ENCODE measurements around the gene NSMF.
"Not testable (repeated sequence)": the region's sequence is repeated elsewhere in the genome, so short reads cannot be mapped to it uniquely, and the experiment has no call there.

The NSMF gene

DNA sequence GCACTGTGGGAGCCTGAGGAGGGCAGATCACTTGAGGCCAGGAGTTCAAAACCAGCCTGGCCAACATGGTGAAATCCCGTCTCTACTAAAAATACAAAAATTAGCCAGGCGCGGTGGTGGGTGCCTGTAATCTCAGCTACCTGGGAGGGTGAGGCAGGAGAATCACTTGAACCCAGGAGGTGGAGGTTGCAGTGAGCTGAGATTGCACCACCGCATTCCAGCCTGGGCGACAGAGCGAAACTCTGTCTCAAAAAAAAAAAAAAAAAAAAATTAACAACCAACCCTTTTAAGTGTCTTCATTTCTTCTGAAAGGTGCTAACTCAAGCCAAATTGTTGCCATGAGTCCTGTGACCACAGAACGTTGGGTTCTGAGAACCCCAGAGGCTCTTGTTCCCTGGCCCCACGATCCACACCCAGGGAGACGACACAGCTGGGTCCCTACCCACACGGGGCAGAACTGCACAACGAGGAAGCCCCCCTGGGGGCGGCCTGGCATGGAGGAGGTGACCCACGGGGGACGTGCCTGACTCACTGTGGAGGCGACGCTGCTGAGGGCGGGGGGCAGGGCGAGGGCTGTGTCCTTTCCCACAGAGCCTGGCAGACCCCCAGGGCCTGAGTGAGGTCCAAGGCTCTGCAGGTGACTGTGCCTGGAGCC, 48.8 kb downstream of the NSMF start:
- DNase-seq (ENCODE audit: low read depth in 2 of 2): not testable (repeated sequence)

DNA sequence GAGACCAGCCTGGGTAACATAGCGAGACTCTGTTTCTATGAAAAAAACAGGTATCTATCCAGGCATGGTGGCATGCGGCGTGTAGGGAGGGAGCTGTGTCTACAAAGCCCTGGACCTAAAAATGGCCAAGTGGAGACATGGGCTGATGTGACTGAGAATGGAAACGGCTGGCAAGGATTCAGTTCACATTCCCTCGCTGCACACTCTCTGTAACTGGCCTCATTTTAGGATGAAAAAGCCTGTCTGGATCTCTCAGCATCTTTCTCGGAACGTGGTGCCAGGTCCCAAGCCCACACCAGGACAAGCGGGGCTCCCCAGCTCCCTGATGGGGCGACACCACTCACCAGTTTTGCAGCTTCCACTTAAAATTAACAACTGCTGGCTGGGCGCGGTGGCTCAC, 49.6 kb downstream of the NSMF start:
- DNase-seq (ENCODE audit: low read depth in 2 of 2): no peak

GRCh38 chr9:137408651-137409405, 50.3 kb downstream of the NSMF start:
- DNase-seq (ENCODE audit: low read depth in 2 of 2): no peak

- DNase-seq (ENCODE audit: low read depth in 2 of 2): no peak
Measured at GRCh38 chr9:137407590-137408300, 51.4 kb downstream of the NSMF start.

GRCh38 chr9:137406876-137407589, 52.1 kb downstream of the NSMF start:
- peak; percentile 46 to 58 for DNase-seq (ENCODE audit: low read depth in 2 of 2)

DNA sequence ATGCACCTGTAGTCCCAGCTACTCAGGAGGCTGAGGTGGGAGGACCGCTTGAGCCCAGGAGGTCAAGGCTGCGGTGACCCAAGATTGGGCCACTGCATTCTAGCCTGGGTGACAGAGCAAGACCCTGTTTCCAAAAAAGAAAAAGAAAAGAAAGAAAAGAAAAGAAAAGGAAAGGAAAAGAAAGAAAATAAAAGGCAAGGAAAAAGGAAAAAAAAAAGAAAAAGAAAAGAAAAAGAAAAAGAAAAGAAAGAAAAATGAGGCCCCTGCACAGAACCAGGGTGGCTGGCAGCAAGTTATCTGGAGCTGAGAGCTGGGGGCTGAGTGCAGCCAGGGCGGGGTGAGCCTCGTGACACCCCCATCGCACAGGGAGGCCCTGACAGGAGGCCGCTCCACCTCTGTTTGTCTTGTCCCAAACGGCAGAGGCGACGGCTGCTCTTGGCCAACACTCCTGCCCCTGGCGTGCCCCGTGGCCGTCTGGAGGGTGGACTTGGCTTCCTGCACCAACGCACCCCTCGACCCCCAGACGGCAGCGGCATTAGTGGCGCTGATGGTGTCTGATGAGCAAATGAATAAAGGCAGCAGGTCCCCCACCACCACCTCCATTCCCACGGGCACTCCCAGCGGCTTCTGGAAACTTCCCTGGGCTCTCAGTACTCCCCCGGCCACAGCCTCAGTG, 52.9 kb downstream of the NSMF start:
- no peak for DNase-seq (ENCODE audit: low read depth in 2 of 2)

- no peak for DNase-seq (ENCODE audit: low read depth in 2 of 2)
Measured at GRCh38 chr9:137405677-137406081, 53.5 kb downstream of the NSMF start.

DNA sequence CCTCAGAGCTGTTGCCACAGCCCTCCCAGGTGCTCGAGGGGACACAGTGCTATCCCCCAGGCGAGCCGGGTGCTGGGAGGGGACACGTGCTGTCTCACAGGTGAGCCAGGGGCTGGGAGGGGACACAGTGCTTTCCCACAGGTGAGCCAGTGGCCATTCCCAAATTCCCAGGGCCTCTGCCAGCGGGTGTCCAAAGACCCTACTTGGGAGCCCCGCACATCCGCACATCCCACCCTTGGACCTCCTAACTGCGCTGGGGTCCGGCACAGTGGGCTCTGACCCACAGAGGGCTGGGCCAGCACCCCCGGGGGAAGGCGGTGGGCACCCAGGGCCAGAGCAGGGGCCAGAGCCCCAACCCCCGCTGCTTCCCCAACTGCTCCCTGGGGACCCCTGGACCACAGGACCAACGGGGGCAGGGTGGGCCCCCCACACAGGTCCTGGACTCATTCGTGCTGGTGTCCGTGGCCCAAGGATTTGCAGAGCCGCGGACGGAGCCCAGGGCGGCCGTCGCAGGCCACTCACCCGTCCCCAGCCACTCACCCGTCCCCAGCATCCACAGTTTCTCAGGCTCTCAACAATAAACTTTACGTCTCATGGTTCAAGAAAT, 54.1 kb downstream of the NSMF start:
- DNase-seq (ENCODE audit: low read depth in 2 of 2): no peak

- DNase-seq (ENCODE audit: low read depth in 2 of 2): no peak
Measured at GRCh38 chr9:137403269-137403668, 55.9 kb downstream of the NSMF start.

- DNase-seq (ENCODE audit: low read depth in 2 of 2): no peak
Measured at GRCh38 chr9:137402746-137403145, 56.4 kb downstream of the NSMF start.

DNA sequence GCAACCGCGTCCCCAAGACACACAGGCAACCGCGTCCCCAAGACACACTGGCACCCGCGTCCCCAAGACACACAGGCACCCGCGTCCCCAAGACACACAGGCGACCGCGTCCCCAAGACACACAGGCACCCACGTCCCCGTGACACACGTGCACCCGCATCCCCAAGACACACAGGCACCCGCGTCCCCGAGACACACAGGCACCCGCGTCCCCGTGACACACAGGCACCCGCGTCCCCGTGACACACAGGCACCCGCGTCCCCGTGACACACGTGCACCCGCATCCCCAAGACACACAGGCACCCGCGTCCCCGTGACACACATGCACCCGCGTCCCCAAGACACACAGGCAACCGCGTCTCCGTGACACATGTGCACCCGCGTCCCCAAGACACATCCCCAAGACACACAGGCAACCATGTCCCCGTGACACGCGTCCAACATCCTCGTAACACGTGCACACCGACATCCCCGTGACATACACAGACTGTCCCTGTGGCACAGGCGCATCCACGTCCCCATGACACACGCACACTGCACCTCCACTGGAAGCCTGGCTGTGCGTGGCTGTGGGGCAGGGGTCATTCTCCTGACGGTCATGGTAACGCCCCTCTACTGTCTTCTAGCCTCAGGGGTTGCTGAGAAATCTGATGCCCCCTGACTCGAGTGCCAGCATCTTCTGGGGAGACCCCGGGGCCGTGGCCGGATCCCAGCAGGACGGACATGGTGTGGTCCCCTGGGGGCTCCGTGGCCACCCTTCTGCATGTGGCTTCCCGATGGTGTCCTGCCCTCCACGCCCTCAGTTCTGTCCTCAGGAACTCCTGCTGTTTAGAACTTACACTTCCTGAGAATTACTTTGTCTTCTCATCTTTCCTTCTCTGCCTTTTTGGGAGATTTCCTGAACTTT, 60.3 kb downstream of the NSMF start:
- DNase-seq (ENCODE audit: low read depth in 2 of 2): no peak

DNA sequence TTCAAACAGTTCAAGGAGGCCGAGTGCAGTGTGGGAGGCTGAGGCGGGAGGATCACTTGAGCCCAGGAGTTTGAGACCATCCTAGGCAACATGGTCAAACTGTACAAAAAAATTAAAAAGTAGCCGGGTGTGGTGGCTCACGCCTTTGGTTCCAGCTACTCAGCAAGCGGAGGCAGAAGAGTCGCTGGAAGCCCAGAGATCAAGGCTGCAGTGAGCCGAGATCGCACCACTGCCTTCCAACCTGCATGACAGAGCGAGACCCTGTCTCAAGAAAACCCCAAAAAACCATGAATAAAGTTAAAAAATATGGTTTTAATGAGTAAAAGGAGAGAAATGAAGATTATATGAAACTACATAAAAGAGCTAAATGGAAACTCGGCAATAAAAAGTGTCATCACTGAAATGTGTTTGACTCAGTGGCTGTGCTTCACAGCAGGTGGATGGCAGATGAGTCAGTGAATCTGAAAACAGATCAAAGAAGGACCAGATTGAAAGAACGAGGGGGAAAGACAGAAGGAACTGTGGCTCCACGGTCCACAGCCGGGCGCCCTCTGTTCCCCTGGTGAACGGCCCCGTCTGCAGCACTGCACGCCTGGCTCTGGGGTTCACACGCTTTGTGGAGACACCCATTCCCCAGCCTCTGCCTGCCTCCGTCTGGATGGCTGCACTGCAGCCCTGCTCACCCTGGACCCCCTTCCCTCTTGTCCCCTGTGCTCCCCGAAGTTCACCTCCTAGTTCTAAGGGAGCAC, 61.3 kb downstream of the NSMF start:
- peak in 1 of 2 donors; percentile 31 for DNase-seq (ENCODE audit: low read depth in 2 of 2)
